RWPE1 (cell line): ENCODE results near the gene C5AR1.
A peak's percentile ranks its signal among the peaks of the same experiment; 100 is the strongest.
"Not testable (repeated sequence)": the region's sequence is repeated elsewhere in the genome, so short reads cannot be mapped to it uniquely, and the experiment has no call there.

Source experiments
- CTCF ChIA-PET: fragments of 350-600 bp; sonication (Branson Sonifier 250); formaldehyde crosslinking; extraction: SDS; loops from one replicate; lab custom pipeline; 2021; lab: Yijun Ruan, JAX
- POLR2A ChIA-PET: fragments of 400-600 bp; formaldehyde crosslinking; extraction: SDS; loops from one replicate; lab custom pipeline; 2020; ENCODE audit warnings: antibody characterized with exemption; ENCODE audit not compliant: low non-redundant PET; lab: Yijun Ruan, JAX
- DNase-seq: peaks from one replicate; pipeline ENCODE4 v3.0.0; 2012; ENCODE audit warnings: low spot score
- H3K27ac ChIP-seq: fragments of 450-650 bp; 2 replicates; pipeline ENCODE4 v1.5.1; 2017
- TF ChIP-seq, protein P1 (sequence below): fragments of 450-650 bp; conservative IDR thresholded peaks from 2 replicates; pipeline ENCODE4 v1.5.1; 2017; ENCODE audit warnings: low read depth, mild to moderate bottlenecking

C5AR1 gene

DNA sequence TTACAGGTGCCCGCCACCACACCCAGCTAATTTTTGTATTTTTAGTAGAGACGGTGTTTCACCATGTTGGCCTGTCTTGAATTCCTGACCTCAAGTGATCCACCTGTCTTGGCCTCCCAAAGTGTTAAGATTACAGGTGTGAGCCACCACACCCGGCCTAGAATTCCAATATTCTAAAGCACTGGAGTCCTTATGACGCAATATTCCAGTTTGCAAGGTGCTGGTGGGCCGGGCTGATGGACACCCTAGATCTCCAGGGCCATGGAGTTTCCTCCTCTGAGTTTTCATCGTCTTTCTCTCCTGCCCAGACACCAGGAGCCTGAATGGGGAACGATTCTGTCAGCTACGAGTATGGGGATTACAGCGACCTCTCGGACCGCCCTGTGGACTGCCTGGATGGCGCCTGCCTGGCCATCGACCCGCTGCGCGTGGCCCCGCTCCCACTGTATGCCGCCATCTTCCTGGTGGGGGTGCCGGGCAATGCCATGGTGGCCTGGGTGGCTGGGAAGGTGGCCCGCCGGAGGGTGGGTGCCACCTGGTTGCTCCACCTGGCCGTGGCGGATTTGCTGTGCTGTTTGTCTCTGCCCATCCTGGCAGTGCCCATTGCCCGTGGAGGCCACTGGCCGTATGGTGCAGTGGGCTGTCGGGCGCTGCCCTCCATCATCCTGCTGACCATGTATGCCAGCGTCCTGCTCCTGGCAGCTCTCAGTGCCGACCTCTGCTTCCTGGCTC, 31.0 kb downstream of the C5AR1 start:
- DNase-seq = no peak
- POLR2A ChIA-PET = no interaction called here
- CTCF ChIA-PET = interaction anchor here (0.5 to 0.9 kb wide), 4 partner anchors 9 to 1570 kb away, joined by 3 to 5 read pairs (median 4); partner anchors contain the start of gene DHX34
- TF ChIP-seq, protein P1, sequence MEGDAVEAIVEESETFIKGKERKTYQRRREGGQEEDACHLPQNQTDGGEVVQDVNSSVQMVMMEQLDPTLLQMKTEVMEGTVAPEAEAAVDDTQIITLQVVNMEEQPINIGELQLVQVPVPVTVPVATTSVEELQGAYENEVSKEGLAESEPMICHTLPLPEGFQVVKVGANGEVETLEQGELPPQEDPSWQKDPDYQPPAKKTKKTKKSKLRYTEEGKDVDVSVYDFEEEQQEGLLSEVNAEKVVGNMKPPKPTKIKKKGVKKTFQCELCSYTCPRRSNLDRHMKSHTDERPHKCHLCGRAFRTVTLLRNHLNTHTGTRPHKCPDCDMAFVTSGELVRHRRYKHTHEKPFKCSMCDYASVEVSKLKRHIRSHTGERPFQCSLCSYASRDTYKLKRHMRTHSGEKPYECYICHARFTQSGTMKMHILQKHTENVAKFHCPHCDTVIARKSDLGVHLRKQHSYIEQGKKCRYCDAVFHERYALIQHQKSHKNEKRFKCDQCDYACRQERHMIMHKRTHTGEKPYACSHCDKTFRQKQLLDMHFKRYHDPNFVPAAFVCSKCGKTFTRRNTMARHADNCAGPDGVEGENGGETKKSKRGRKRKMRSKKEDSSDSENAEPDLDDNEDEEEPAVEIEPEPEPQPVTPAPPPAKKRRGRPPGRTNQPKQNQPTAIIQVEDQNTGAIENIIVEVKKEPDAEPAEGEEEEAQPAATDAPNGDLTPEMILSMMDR = no peak
- no peak overlapping the region for H3K27ac ChIP-seq

DNA sequence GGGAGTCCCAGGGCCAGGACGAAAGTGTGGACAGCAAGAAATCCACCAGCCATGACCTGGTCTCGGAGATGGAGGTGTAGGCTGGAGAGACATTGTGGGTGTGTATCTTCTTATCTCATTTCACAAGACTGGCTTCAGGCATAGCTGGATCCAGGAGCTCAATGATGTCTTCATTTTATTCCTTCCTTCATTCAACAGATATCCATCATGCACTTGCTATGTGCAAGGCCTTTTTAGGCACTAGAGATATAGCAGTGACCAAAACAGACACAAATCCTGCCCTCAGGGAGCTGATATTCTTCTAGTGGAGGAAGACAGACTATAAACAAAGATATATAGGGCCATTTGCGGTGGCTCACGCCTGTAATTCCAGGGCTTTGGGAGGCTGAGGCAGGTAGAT, 32.1 kb downstream of the C5AR1 start:
- ChIA-PET POLR2A (no interaction called here), CTCF (interaction anchor here (0.7 kb wide), 1 partner anchor 50 kb away, joined by 4 read pairs; no protein-coding TSS in a partner anchor)
- TF ChIP-seq, protein P1 = no peak
- DNase-seq = no peak
- no peak overlapping the region for H3K27ac ChIP-seq

DNA sequence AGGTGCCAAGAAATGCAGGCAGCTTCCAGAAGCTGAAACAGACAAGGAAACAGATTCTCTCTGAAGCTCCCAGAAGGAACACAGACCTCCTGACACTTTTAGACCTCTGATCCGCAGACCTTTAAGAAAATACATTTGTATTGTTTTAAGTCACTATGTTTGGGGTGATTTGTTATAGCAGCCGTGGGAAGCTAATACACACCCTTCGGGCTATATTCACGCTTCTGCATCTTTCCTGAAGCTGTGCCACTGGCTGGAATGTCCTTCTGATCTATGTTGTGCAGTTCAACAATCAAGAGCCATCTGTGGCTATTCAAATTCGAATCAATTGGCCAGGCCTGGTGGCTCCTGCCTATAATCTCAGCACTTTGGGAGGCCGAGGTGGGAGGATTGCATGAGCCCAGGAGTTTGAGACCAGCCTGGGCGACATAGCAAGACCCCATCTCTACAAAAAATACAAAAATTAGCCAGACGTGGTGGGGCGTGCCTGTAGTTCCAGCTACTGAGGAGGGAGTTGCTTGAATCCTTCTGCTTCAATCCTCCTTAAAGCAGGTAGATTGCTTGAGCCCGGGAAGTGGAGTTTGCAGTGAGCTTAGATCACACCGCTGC, 33.6 kb downstream of the C5AR1 start:
- POLR2A ChIA-PET = no interaction called here
- no peak for DNase-seq
- no peak overlapping the region for H3K27ac ChIP-seq
- TF ChIP-seq, protein P1 = no peak
- CTCF ChIA-PET = interaction anchor here (0.6 to 0.7 kb wide), 2 partner anchors 11 to 471 kb away, joined by 3 read pairs; no protein-coding TSS in a partner anchor

DNA sequence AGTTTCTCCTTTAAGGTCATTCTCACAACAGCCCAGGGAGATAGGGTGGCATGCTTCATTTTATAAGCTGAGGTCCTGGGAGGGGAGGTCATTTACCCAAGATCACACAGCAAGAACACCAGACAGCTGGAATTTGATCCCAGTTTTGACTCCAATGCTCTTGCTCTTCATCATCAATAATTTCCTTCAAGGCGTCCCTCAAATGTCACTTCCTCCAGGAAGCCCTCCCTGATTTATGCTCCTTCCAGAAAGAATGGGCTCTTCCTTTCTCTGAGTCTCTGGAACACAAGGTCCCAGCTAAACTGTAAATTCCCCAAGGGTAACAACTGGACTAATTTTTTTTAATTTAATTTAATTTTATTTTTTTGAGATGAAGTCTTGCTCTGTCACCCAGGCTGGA, 34.8 kb downstream of the C5AR1 start:
- ChIA-PET CTCF (interaction anchor here (0.6 to 1.8 kb wide), 3 partner anchors 47 to 309 kb away, joined by 3 to 4 read pairs (median 3); no protein-coding TSS in a partner anchor), POLR2A (no interaction called here)
- no peak overlapping the region for H3K27ac ChIP-seq
- no peak for DNase-seq
- TF ChIP-seq, protein P1 = no peak

DNA sequence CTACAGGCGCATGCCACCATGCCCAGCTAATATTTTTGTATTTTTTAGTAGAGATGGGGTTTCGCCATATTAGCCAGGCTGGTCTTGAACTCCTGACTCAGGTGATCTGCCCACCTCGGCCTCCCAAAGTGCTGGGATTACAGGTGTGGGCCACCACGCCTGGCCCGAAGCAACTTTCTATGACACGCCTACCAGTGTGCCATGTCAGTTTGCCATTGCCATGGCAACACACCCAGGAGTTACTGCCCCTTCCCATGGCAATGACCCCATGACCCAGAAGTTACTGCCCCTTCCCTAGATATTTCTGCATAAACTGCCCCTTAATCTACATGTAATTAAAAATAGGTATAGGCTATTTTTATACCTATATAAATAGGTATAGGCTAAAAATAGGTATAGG, 36.4 kb downstream of the C5AR1 start:
- DNase-seq, POLR2A ChIA-PET, H3K27ac ChIP-seq: not testable (repeated sequence)
- CTCF ChIA-PET = interaction anchor here (1.8 kb wide), 1 partner anchor 45 kb away, joined by 4 read pairs; no protein-coding TSS in a partner anchor

DNA sequence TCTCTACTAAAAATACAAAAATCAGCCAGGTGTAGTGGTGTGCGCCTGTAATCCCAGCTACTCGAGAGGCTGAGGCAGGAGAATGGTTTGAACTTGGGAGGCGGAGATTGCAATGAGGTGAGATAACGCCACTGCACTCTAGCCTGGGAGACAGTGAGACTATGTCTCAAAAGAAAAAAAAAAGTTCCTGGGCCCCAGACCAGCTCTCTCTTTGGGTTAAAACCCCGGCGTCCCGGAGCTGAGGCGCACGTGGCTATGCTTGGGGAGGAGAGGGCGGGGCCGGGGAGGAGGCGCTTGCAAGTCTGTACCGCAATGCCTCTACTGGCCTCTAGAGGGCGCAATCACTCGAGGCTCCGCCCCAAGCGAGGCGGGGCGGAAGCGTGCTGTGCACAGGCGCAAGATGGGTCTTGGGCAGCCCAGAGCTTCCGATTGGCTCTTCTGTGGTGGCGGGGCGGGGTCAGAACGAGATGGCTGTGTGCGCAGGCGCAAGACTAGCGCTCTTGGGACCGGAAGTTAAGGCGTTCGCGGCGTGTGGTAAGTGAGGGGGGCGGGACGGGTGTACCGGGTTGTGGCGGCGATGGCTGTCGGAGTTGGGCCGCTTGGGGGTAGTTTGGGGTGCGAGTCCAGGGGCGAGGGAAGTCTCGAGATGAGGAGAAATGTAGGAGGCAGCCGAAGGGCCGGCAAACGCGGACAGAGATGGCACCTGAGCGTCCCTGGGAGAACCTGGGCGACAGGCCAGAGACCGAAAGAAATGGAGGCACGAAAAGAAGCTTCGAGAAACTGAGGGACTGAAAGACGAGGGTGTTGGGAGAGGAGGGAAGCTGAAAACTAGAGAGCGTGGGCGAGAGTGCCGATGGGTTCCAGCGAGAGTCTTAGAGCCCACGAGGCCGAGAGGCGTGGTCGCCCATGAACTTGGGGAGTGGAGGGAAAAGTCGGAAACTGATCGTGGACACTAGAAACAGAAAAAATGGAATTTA, 39.4 kb downstream of the C5AR1 start, which contains the start of gene DHX34:
Gene DHX34, plus strand, starts transcription at position 497 of the 977 bp plus-strand sequence. CDS start 3,716 bp downstream, outside the sequence.
- DNase-seq = peak; percentile 100
- CTCF ChIA-PET = interaction anchor here (0.6 to 2.1 kb wide), 26 partner anchors 9 to 154 kb away, joined by 3 to 9 read pairs (median 4); no protein-coding TSS in a partner anchor

More for the DNA sequence above, 39.4 kb downstream of the C5AR1 start, which contains the start of gene DHX34:
- peak within 1 kb of the TSS; percentile 64 for H3K27ac ChIP-seq
- TF ChIP-seq, protein P1 = peak; percentile 96
- POLR2A ChIA-PET = interaction anchor here (0.5 to 0.6 kb wide), 2 partner anchors 10 to 1893 kb away, joined by 3 to 7 read pairs; no protein-coding TSS in a partner anchor
